H7 (cell line): ENCODE results near the gene SURF2. TPM values are rescaled to one million over a fixed set of nuclear protein-coding genes. Genes with fewer than 3 reads are reported as not detected.
"Not testable (repeated sequence)": the region's sequence is repeated elsewhere in the genome, so short reads cannot be mapped to it uniquely, and the experiment has no call there.

Experiments
- DNase-seq: peaks from one replicate; pipeline ENCODE4 v3.0.0; 2012
- H3K27me3 ChIP-seq: 2 replicates; pipeline ENCODE4 v1.6.0; 2011; ENCODE audit warnings: mild to moderate bottlenecking, low read length; ENCODE audit not compliant: control insufficient read depth, insufficient read depth
- H3K36me3 ChIP-seq: replicated peaks from 2 replicates; pipeline ENCODE4 v1.5.1; 2011; ENCODE audit warnings: low read length; ENCODE audit not compliant: control insufficient read depth, insufficient read depth
- H3K4me3 ChIP-seq: 2 replicates; pipeline ENCODE4 v1.5.1; 2011; ENCODE audit warnings: low read depth, mild to moderate bottlenecking, control low read depth, low read length, moderate library complexity; ENCODE audit not compliant: insufficient read depth
- total RNA-seq: library from RNA; depleted of rRNA; stranded (reverse); fragments of >200 nt; shearing (Covaris generic); gene quantifications from 2 replicates; pipeline ENCODE4 v1.2.3, GENCODE V29; 2014

SURF2 gene
- total RNA-seq, 1 experiment from 2014 or later = 25.8 TPM

DNA sequence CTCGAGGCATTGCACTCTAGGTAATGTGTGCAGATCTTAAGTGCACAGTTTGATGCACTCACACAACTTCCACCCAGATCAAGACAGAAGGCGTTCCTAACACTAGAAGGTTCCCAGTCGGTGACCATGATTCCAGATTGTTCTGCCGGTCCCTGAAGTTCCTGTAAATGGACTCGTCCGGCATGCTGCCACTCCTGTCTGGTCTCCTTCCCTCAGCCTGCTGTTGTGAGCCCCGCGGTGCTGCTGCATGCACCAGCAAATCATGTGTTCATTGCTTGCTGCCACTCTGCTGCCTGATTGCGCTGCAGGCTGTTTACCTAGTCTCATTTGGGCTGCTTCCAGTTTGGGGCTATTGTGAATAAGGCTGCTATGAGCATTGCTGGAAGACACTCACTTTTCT is 31.3 kb downstream of the SURF2 start:
- H3K36me3 ChIP-seq = no peaks in the 10 kb centered on the region
- no peak overlapping the region for H3K4me3 ChIP-seq
- H3K27me3 ChIP-seq = no peaks in the 10 kb centered on the region
- no peak for DNase-seq

DNA sequence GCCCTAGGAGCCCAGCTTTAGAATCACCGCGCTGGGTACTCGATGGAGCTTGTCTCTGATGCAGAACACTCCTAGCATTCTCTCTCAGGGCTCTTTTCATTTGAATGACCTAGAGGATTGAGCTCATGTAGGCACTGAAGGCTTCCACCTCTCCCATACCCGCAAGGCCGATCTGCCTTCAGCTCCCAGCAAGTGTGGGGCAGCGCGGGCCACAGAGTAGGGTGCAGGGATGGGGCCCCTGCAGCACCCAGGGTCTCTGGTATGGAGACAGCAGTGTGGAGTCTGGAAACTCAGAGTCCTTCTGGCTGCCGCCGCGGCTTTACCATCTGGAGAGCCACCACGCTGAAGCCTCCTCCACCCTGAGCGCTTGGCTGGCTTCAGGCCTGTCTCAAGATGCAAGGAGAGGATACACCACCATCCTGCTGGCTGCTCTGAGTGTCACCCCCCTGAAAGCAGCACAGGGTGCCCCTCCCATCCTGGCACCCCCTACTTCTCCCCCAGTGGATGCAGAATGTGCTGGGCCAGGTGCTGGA is 32.7 kb downstream of the SURF2 start:
- peak; percentile 40 for DNase-seq
- no peaks in the 10 kb centered on the region for H3K36me3 ChIP-seq
- H3K4me3 ChIP-seq = no peak overlapping the region
- H3K27me3 ChIP-seq = no peaks in the 10 kb centered on the region

DNA sequence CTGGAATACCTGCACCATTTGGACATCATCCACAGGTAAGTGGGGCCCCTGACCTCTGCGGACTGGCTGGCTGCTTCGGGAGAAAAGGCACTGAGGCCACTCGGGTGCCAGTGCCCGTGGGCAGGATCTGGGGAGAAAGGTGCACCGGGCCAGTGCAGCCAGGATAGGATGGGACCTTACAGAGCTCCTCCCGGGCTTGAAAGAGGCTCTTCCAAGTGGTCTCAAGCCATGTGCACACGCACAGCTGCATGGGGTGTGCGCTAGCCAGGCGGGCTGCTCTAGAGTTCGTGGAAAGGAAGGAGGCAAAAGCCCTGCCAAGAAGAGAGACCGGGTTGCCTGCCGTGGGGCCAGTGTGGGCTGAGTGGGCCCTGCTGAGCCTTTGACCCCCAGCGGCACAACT is 33.2 kb downstream of the SURF2 start:
- peak; percentile 42 for DNase-seq
- H3K27me3 ChIP-seq = no peaks in the 10 kb centered on the region
- H3K36me3 ChIP-seq = no peaks in the 10 kb centered on the region
- H3K4me3 ChIP-seq = no peak overlapping the region

DNA sequence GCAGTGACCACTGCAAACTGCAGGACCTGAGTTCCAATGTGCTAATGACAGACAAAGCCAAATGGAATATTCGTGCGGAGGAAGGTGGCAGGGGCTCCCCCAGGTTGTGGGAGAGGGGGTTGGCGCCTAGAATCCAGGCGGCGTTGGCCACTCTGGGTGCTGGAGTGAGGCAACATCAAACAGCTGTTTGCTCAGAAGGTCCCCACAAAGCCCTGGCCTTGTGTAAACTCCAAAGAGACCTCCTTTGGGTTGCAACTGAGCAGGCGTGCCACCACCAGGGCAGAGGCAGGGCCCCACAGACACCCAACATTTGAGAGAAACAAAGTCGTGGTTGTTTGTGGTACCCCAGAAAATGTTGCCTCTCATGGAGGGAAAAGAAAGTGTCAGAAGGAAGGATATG is 34.4 kb downstream of the SURF2 start:
- H3K27me3 ChIP-seq = no peaks in the 10 kb centered on the region
- DNase-seq = peak; percentile 41
- H3K36me3 ChIP-seq = no peaks in the 10 kb centered on the region
- H3K4me3 ChIP-seq = no peak overlapping the region

DNA sequence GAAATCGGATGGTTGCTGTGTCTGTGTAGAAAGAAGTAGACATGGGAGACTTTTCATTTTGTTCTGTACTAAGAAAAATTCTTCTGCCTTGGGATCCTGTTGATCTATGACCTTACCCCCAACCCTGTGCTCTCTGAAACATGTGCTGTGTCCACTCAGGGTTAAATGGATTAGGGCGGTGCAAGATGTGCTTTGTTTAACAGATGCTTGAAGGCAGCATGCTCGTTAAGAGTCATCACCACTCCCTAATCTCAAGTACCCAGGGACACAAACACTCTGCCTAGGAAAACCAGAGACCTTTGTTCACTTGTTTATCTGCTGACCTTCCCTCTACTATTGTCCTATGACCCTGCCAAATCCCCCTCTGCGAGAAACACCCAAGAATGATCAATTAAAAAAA is 35.1 kb downstream of the SURF2 start:
- not testable (repeated sequence) for DNase-seq, H3K27me3 ChIP-seq, H3K36me3 ChIP-seq, H3K4me3 ChIP-seq

DNA sequence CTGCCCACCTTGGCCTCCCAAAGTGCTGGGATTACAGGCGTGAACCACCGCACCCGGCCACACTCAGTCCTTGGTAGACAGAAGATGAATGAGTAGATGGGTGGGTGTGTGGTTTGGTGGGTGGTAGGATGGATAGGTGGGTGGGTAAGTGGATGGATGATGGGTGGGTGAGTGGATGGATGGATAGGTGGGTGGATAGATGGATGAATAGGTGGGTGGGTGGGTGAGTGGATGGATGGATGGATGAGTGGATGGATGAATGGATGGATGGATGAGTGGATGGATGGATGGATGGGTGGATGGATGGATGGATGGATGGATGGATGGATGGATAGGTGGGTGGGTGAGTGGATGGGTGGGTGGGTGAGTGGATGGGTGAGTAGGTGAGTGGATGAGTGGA is 36.0 kb downstream of the SURF2 start:
- not testable (repeated sequence) for H3K4me3 ChIP-seq, DNase-seq, H3K27me3 ChIP-seq, H3K36me3 ChIP-seq

DNA sequence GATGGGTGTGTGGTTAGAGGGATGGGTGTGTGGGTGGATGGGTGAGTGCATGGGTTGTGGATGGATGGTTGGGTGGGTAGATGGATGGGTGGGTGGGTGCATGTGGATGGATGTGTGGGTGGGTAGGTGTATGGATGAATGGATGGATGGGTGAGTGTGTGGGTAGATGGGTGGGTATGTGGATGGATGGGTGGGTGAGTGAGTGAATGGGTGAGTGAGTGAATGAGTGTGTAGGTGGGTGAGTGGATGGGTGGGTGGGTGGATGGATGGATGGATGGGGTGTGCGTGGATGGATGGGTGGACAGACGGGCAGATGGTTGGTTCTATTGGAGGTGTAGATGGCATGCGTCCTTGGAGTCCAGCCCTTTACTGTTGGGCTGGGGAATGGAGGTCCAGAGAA is 37.0 kb downstream of the SURF2 start:
- no peaks in the 10 kb centered on the region for H3K36me3 ChIP-seq
- no peak for DNase-seq
- no peaks in the 10 kb centered on the region for H3K27me3 ChIP-seq
- H3K4me3 ChIP-seq = no peak overlapping the region

DNA sequence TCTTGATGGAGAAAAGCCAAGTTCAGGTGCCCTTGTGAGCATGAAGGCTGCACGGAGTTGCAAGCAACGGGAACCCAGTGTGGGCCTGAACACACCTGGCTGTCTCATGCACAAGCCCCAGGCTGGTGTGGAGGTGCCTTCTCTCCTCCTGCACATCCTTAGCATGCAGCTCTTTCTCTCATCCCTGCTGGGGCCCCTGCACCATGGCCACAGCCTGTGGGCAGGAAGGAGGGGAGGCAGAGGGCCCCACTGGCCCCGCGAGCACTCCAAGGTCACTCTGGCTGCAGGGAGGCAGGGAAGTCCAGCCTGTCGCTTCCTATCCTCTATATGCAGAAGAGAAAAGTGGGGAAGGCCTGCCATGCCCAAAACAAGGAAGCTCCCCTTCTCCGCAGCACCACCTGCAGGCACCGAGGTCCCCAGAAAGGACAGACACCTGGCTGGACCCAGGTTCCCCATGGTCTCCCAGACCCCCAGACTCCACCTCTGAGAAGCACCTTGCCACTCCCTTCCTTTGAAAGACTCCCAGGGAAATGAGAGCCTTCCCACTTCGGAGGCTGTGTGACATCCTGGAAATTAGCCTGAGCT is 38.4 kb downstream of the SURF2 start:
- no peaks in the 10 kb centered on the region for H3K27me3 ChIP-seq
- no peak overlapping the region for H3K4me3 ChIP-seq
- H3K36me3 ChIP-seq = no peaks in the 10 kb centered on the region
- peak; percentile 56 for DNase-seq

DNA sequence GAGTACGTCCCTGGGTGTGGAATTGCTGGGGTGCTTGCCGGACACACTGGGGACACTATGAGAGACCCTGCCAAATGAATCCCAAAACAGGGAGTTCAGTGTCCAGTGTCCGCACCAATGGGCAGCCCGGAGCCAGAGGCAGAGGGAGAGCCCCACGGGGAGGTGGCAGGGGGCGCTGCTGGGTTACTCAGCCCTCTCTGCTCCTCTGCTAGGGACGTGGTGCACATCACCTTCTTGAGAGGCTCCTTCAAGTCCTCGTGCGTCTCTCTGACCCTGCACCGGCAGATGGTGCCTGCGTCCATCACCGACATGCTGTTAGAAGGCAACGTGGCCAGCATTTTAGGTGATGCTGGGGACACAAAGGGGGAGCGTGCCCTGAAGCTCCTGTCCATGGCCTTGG is 40.6 kb downstream of the SURF2 start:
- H3K27me3 ChIP-seq = no peaks in the 10 kb centered on the region
- no peaks in the 10 kb centered on the region for H3K36me3 ChIP-seq
- DNase-seq = peak; percentile 91
- H3K4me3 ChIP-seq = no peak overlapping the region

DNA sequence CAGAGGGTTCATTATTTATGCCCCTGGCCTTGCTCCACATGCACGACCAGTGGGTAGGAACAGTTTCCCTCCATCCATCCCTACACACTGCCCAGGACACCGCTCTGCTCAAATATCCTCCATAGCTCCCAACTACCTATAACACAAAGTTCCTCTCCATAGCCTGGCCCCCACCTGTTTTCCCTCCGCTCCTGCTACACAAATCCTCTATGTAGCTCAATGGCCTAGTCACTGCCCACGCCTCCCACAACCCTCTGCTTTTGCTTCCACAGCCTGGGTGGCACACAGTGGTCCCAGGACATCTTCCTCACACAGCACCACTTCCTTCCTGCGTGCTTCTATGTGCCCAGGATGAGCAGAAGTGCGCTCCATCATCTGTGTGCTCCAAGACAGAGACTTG is 41.0 kb downstream of the SURF2 start:
- peak; percentile 31 for DNase-seq
- H3K36me3 ChIP-seq = no peaks in the 10 kb centered on the region
- H3K27me3 ChIP-seq = no peaks in the 10 kb centered on the region
- no peak overlapping the region for H3K4me3 ChIP-seq

DNA sequence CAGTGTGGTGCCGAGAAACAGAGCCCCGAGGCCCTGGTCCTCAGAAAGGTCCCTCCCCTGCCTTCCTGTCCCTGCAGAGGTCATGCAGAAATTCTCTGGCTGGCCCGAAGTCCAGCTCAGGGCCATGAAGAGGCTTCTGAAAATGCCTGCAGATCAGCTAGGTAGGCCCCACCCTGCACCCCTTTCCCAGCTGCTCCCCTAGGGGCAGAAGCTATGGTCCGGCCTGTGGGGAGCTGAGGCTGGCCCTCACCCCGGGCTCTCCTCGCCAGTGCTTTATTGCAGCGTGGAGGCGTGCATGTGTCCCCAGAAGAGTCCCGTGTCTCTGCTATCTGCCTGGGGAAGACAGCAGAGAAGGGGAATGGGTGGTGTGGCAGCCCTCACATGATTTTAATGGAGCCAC is 41.5 kb downstream of the SURF2 start:
- Histone ChIP-seq H3K27me3 (no peaks in the 10 kb centered on the region), H3K36me3 (no peaks in the 10 kb centered on the region), H3K4me3 (no peak overlapping the region)
- peak; percentile 37 for DNase-seq

DNA sequence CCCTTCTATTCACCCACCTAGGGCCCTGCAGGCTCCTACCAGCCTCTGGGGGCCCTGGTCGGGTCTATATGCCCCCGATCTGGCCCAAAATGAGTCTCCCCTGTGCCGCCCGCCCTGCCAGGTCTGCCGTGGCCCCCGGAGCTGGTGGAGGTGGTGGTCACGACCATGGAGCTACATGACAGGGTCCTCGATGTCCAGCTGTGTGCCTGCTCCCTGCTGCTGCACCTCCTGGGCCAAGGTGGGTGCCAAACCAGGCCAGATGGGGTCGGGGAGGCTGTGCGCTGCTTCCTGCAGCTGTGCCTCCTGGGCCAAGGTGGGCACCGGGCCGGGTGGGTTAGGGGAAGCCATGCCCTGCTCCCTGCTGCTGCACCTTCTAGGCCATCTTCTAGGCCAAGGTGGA is 43.9 kb downstream of the SURF2 start:
- Histone ChIP-seq H3K27me3 (no peaks in the 10 kb centered on the region), H3K36me3 (peaks cover 3% of the 10 kb centered on the region), H3K4me3 (no peak overlapping the region)
- DNase-seq = peak; percentile 46

DNA sequence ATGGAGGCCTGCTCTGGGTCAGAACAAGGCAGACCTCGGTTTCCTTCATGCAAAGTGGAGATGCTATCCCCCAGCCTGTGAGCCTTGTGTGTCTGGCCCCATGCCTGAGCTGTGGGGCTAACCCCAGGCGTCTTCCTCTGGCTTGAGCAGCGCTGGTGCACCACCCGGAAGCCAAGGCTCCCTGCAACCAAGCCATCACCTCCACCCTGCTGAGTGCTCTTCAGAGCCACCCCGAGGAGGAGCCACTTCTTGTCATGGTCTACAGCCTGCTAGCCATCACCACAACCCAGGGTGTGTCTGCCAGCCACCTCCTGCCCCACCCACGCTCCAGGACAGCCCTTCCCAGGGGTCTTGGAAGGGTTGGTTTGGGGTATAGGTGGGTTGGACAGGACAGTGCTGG is 45.2 kb downstream of the SURF2 start:
- peak; percentile 42 for DNase-seq
- H3K27me3 ChIP-seq = no peaks in the 10 kb centered on the region
- peaks cover 10% of the 10 kb centered on the region for H3K36me3 ChIP-seq
- no peak overlapping the region for H3K4me3 ChIP-seq

DNA sequence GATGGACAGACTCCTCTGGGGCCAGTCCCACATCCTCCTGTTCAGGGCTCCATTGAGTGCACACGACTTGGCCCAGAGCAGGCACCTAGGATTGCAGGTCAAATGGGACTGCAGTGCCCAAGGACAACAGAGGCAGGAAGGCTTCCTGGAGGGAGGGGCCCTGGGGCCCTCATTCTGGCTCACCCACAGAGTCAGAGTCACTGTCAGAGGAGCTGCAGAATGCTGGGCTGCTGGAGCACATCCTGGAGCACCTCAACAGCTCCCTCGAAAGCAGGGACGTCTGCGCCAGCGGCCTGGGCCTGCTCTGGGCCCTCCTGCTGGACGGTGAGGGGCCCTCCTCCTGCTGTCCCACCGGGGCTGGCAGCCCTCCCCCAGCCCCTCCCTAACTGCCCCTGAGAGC is 46.3 kb downstream of the SURF2 start:
- Histone ChIP-seq H3K36me3 (peaks cover 12% of the 10 kb centered on the region), H3K4me3 (no peak overlapping the region), H3K27me3 (no peaks in the 10 kb centered on the region)
- DNase-seq = peak; percentile 51

DNA sequence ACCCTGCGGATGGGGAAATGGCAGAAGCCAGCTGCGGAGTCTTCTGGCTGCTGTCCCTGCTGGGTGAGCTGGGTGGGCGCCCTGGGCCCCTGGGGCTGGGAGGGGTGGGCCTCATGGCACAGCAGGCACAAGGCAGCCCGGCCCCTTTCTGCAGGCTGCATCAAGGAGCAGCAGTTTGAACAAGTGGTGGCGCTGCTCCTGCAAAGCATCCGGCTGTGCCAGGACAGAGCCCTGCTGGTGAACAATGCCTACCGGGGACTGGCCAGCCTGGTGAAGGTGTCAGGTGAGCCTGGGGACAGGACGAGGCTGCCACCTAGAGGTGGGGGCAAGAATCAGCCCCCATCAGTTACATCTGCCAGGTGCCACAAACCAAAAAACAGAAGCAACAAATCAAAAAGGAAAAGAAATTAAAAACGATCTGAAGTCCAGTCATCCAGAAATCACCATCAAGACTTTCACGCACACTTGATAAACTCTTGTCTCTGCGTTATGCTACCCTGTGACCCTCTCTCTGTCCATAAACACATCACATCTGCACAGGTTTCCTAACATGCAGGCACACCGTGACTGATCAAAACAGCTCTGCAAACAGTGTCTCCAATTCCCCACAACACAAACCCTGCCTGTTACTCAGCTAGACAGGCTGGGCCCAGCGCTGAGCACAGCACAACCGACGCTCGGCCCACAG is 47.6 kb downstream of the SURF2 start:
- Histone ChIP-seq H3K36me3 (peaks cover 12% of the 10 kb centered on the region), H3K4me3 (no peak overlapping the region), H3K27me3 (no peaks in the 10 kb centered on the region)
- peak; percentile 92 for DNase-seq
